Suprapubic skin (tissue), 4 donors: ENCODE results near the gene PARVB. TPM values are rescaled to one million over a fixed set of nuclear protein-coding genes. Genes with fewer than 3 reads are reported as not detected.

Source experiments
- DNase-seq, 2 donors: peaks; one replicate each; pipeline ENCODE4 v3.0.0-alpha.2; 2019; ENCODE audit warnings: low spot score in 2 of 2
- H3K27ac ChIP-seq: fragments of 200-600 bp; sonication (generic); one replicate; pipeline ENCODE4 v1.5.1; 2019
- H3K27me3 ChIP-seq: fragments of 200-600 bp; sonication (generic); one replicate; pipeline ENCODE4 v1.5.1; 2019
- H3K36me3 ChIP-seq: fragments of 200-600 bp; sonication (generic); one replicate; pipeline ENCODE4 v1.5.1; 2019
- H3K4me1 ChIP-seq: fragments of 200-600 bp; sonication (generic); one replicate; pipeline ENCODE4 v1.5.1; 2019
- H3K4me3 ChIP-seq: fragments of 200-600 bp; sonication (generic); one replicate; pipeline ENCODE4 v1.5.1; 2019; ENCODE audit warnings: mild to moderate bottlenecking
- H3K9me3 ChIP-seq: fragments of 200-600 bp; sonication (generic); one replicate; pipeline ENCODE4 v1.5.1; 2019
- CTCF ChIP-seq, 2 donors: fragments of 200-600 bp in 1 of 2; fragments of 450-650 bp in 1 of 2; sonication (generic) in 1 of 2; IDR thresholded peaks; one replicate each; pipeline ENCODE4 v1.5.1; 2016 to 2019; ENCODE audit warnings: antibody characterized with exemption in 2 of 2, mild to moderate bottlenecking in 1 of 2, moderate library complexity in 1 of 2
- EP300 ChIP-seq: sonication (generic); formaldehyde crosslinking; IDR thresholded peaks from one replicate; pipeline ENCODE4 v1.6.1; 2017; ENCODE audit warnings: antibody characterized with exemption
- POLR2A ChIP-seq, 2 donors: fragments of 450-650 bp; IDR thresholded peaks; one replicate each; pipeline ENCODE4 v1.6.1; 2017; ENCODE audit warnings: antibody characterized with exemption in 2 of 2, mild to moderate bottlenecking in 2 of 2, moderate library complexity in 2 of 2
- POLR2AphosphoS5 ChIP-seq, 3 donors: sonication (generic); formaldehyde crosslinking; IDR thresholded peaks; one replicate each; pipeline ENCODE4 v1.6.1; 2017; ENCODE audit warnings: antibody characterized with exemption in 3 of 3
- WGBS: methylation state at CpG from one replicate; pipeline ENCODE4 v1.1.5; 2018; 5-methylcytosine and 5-hydroxymethylcytosine counted together
- total RNA-seq, 4 donors: library from RNA; depleted of rRNA; stranded (reverse); fragments of >200 nt; gene quantifications; one replicate each; pipeline ENCODE4 v1.1.0, GENCODE V29; 2016

PARVB gene
- total RNA-seq, 4 donors from 2014 or later = 9.7 to 17.8 (median 13.3) TPM

DNA sequence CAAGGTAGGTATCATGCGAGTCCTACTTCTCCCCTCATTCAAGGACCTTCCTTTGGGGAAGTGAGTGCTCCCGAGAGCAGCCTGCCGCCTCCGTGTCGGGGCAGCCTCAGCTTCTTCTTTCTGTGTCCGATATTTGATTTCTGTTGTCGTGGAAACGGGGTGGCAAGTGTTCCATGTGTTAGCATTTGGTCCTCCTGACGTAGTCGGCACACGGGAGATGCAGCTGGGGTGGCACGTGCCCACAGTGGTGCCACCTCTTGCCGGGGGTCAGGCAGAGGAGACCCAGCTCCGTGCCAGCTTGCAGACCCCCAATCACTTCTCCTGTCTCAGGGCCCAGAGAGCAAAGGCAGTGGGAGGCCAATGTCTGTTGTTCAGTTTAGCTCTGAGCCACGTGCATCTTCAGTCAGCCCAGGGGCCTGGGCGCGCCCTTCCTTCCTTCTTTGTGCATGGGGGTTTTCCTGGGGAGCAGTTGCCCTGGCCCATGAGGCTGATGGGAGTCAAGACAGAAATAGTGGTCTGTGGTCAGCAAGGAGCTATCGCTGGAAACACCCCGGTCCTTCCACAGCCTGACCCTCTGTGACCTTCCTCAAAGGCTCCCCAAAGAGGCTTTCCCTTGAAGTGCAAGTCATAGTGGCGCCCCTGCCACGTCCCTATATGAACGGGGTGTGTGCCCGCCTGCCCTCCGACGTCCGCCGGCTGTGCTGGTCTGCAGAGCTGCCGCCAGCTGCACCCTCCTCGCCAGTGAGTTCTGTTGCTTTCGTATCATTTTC, 44.5 kb downstream of the PARVB start:
- TF ChIP-seq EP300 (no peak), CTCF (IDR thresholded peaks at IDR 0.05) (no peak), POLR2AphosphoS5 (IDR thresholded peaks at IDR 0.05) (no peak), POLR2A (IDR thresholded peaks at IDR 0.05) (no peak)
- Histone ChIP-seq H3K27me3 (no peaks in the 10 kb centered on the region), H3K9me3 (no peaks in the 10 kb centered on the region), H3K36me3 (no peaks in the 10 kb centered on the region), H3K4me3 (no peak overlapping the region), H3K27ac (peak overlapping the region; percentile 2), H3K4me1 (peaks cover 7% of the 10 kb centered on the region)
- WGBS = 70% methylated on average over 29 of the region's 30 CpGs
- no peak for DNase-seq

GRCh38 chr22:44070029-44070428, 45.9 kb downstream of the PARVB start:
- Histone ChIP-seq H3K36me3 (no peaks in the 10 kb centered on the region), H3K27me3 (no peaks in the 10 kb centered on the region), H3K9me3 (no peaks in the 10 kb centered on the region), H3K4me3 (no peak overlapping the region), H3K4me1 (peaks cover 7% of the 10 kb centered on the region), H3K27ac (no peak overlapping the region)
- 90% methylated on average over 5 of the region's 5 CpGs for WGBS
- DNase-seq = no peak
- no peak for TF ChIP-seq POLR2AphosphoS5 (IDR thresholded peaks at IDR 0.05)
- TF ChIP-seq POLR2A (IDR thresholded peaks at IDR 0.05) = no peak
- no peak for TF ChIP-seq CTCF (IDR thresholded peaks at IDR 0.05)
- no peak for TF ChIP-seq EP300

DNA sequence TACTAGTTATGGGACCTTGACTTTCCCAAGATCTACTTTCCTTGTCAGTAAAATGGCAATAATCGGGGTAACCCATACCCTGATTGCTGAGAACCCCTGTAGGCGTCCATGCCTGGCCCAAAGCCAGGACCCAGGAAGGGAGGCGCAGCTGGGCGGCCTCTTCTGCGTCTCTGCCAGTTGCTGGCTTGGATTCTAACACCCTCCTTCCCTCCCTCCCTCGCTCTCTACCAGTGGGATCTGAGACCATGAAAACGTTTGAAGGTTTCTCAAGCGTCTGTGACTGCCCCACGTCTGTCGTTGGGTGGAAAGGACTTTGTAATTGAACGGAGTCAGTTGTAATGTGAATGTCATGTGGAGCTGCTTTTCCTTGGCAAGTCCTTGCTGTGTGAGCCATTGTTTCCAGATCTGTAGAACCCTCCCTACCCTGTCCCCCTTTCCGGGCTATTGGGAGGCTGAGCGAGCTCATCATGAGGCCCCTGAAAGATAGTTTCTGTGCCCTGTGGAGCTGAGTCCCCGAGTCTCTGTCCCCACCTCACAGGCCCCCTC, 47.8 kb downstream of the PARVB start:
- WGBS = 51% methylated on average over 14 of the region's 14 CpGs
- Histone ChIP-seq H3K9me3 (no peaks in the 10 kb centered on the region), H3K4me1 (peaks cover 11% of the 10 kb centered on the region), H3K27ac (no peak overlapping the region), H3K27me3 (no peaks in the 10 kb centered on the region), H3K36me3 (no peaks in the 10 kb centered on the region), H3K4me3 (no peak overlapping the region)
- DNase-seq = no peak
- TF ChIP-seq CTCF (IDR thresholded peaks at IDR 0.05) = no peak
- no peak for TF ChIP-seq POLR2AphosphoS5 (IDR thresholded peaks at IDR 0.05)
- TF ChIP-seq POLR2A (IDR thresholded peaks at IDR 0.05) = no peak
- no peak for TF ChIP-seq EP300

GRCh38 chr22:44074337-44074984, 50.4 kb downstream of the PARVB start:
- WGBS = 75% methylated on average over 11 of the region's 11 CpGs
- Histone ChIP-seq H3K36me3 (no peaks in the 10 kb centered on the region), H3K4me1 (peaks cover 4% of the 10 kb centered on the region), H3K4me3 (no peak overlapping the region), H3K27ac (no peak overlapping the region), H3K9me3 (no peaks in the 10 kb centered on the region), H3K27me3 (no peaks in the 10 kb centered on the region)
- TF ChIP-seq CTCF (IDR thresholded peaks at IDR 0.05) (no peak), POLR2A (IDR thresholded peaks at IDR 0.05) (no peak), POLR2AphosphoS5 (IDR thresholded peaks at IDR 0.05) (no peak), EP300 (no peak)
- DNase-seq = no peak

GRCh38 chr22:44075022-44075421, 50.9 kb downstream of the PARVB start:
- 65% methylated on average over 11 of the region's 12 CpGs for WGBS
- H3K4me1 ChIP-seq = peaks cover 4% of the 10 kb centered on the region
- no peaks in the 10 kb centered on the region for H3K9me3 ChIP-seq
- TF ChIP-seq POLR2A (IDR thresholded peaks at IDR 0.05) (no peak), POLR2AphosphoS5 (IDR thresholded peaks at IDR 0.05) (no peak), CTCF (IDR thresholded peaks at IDR 0.05) (no peak), EP300 (no peak)
- H3K36me3 ChIP-seq = no peaks in the 10 kb centered on the region
- DNase-seq = no peak
- no peak overlapping the region for H3K4me3 ChIP-seq
- H3K27me3 ChIP-seq = no peaks in the 10 kb centered on the region
- H3K27ac ChIP-seq = no peak overlapping the region
